CD4-positive, alpha-beta T cell treated with Interleukin-17A for 4 hours (primary cell): ENCODE data around the gene EWSR1.

Source experiments
- DNase-seq: peaks from one replicate; pipeline ENCODE4 v3.0.0-alpha.2; 2020; ENCODE audit warnings: mixed read lengths

EWSR1 gene

DNA sequence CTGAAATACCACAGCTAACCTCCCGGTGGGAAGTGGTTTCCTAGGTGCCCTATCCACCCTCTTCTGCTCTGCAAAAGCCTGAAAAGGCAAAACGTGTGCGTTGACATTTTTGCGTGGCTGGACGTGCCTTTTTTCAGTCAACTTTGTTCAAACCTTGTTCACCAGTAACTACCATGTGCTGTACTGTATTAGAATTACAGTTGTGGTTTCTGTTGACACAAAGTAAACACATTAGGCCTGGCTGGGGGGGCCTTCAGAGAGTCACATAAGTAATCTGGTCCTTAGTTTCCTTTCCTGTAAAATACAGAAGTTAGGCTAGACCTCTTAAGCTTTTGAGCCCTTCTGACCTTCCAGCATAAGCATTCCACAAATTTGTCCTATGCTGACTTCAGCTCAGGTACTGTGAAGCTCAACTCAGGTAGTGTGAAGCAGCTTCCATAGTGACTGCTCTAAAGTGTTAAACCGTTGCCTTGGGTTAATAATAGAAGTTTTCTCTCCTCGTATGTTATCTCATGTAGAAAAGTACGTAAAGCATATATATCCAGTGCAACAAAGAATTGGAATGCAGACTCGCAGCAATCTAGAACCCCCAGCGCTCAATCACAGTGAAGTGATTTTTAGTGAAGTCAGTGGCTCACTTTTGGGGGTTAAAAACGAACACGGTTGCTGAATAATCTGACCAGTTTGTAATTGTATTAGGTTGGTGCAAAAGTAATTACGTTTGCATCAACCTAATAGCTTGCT, 1.8 kb downstream of the EWSR1 start:
- no peak for DNase-seq

DNA sequence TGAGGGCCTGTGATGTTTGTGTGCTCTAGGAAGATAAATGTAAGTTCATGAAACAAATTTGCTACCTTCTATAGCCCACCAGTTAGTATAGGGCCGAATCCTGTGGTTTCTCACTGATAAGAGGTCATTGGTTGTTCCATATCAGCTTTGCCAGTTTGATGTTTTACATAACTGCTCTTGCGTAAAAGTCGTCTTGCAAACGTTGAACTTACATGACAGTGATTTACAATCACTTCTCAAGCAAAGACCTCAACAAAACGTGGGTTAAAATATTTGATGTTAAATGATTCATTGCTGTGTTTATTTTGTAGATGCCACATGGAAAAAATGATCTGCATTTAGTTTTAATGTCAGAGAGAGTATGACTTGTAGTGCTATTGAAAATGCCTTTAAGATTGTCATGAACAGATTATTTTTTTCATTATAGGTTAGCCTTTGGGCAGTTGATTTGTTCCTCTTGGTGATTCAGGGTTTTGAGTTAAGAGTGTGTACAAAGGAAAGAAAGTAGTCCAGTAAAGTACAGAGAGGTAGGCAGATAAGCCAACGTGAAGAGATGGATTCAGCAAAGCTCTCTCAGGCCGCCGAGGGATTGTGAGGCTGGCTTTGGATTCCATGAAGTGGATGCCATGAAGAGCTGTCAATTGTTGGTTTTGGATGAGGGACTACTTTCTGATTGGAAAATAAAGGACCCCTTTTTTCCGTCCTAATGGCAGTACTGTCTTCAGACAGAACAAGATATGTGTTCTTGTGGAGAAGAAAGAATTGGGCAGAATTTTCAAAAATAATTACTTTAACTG, 2.6 kb downstream of the EWSR1 start:
- no peak for DNase-seq

DNA sequence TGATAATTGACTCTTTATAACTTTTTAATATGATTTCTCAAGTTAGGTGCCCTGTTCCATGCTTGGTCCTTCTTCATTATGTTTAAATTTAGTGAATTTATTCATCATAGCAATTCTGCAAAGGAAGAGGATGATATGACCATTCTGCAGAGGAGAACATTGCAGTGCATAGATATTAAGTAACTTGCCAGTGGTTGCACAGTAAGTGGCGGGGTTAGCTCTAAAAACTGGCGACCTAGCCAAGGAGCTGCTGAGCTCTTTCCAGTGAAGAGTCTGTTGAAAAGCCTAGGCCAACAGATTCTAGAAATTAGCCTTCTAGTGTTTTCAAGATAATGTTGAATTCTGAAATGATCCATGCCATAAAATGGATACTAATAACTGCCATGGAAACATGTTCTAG, 4.6 kb downstream of the EWSR1 start:
- no peak for DNase-seq

DNA sequence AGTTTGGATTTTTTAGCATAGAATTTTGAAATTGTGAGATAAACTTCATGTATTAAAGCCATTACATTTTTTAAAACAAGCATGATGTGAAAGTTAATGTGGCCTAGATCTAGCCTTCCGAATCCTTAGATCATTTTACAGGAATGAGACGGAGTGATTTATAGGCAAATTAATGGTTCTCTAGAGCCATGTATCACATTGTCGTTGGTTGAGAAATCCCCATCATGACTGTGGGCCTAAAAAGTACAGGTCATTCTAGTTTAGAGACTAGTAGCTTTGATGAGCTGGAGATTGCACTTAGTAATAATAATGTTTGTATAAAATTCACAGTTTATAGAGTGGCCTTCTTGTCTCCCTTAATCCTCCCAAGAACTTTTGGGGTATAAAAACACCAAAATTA, 7.1 kb downstream of the EWSR1 start:
- DNase-seq = no peak

DNA sequence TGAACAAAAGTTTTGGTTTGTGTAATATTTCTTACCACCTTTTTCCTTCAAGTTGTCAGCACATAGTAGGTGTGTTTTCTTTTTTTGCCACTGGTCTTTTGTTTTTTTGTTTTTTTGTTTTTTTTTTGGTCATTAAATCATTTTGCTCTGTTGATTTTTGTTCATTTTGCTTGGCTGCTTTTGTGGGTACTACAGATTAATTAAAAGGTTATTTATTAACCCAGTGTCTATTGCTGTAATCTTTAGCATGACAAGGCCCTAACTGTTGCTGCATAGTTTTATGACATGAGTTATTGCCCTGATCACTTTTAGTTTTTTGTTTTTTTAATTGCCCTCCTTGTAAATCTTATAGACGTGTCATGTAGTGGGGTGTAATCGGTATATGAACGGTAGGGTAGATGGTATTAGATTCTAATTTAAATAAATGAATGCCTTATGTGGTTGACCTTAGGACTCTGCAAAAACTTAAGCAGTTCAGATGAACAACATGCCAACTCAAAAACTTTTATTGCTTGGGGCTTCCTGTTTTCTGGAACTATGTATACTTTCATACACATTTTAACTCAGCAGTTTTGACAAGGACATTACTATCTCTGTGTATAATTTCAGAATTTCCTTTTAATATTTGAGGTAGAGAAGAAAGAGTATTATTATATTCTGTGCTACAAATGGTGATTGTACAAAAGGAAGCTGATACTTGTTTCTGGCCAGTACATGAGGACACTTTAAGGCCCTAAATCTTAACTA, 7.9 kb downstream of the EWSR1 start:
- DNase-seq = no peak

DNA sequence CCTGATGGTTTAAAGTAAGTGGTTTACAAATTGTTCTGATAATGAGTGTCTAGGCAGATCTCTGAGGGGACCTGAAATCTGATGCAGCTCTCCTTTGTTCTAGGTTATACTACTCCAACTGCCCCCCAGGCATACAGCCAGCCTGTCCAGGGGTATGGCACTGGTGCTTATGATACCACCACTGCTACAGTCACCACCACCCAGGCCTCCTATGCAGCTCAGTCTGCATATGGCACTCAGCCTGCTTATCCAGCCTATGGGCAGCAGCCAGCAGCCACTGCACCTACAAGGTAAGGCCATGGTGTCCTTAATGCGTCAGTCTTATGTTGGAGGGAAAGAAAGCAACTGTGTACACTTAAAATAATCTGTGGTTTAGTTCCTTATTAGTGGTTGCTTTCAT, 9.9 kb downstream of the EWSR1 start:
- DNase-seq = no peak

DNA sequence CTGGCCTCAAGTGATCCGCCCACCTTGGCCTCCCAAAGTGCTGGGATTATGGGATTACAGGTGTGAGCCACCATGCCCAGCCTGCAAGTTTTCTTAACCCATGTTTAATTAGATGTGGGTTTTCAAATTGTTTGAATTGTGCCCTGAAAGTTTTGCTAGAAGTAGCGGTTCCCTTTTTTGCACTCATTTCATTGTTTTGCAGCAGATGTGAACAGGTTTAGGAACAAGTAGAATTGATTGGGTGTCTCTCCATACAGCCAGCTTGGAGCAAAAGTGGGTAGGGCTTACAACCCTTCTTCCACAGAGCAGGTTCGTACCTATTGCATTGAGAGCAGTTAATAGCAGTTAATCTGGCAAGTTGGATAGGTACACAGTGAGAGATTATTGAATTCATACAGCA, 16.1 kb downstream of the EWSR1 start:
- DNase-seq = no peak

DNA sequence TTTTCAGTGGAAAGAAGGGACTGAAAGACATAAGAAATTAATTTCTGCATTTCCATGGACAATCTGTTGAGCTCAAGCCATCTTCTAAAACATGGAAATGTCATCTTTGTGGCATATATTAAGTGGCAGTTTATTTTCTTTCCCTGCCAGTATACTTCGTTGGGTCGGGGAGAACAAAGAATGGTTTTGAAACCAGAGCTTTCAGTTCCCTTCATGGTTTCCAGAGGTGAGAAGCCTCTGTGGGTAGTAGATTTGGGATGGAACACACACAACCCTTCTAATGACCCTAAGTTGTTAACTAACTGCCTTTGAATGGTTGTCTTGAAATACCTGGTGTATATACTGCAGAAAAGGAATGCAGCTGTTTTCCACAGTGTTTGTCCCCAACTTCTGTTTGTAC, 20.8 kb downstream of the EWSR1 start:
- no peak for DNase-seq

DNA sequence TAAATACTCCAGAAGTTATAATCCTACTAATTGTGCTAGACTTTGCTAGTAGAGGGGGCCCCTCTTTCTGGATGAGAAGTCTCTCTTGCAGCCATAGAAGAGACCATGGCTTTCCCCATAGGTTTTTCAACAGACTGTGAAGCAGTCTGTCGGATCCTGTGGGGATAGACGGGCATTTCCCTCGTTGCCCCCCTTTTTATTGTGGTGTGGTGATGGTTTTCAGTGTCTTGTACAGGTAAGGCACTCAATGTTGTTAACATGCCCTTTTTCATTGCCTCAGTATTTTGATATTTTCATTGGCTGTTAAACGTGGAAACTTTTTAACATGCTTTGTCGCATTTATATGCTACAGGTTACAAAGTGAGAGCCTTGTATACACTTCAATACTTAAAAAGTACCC, 22.0 kb downstream of the EWSR1 start:
- no peak for DNase-seq

DNA sequence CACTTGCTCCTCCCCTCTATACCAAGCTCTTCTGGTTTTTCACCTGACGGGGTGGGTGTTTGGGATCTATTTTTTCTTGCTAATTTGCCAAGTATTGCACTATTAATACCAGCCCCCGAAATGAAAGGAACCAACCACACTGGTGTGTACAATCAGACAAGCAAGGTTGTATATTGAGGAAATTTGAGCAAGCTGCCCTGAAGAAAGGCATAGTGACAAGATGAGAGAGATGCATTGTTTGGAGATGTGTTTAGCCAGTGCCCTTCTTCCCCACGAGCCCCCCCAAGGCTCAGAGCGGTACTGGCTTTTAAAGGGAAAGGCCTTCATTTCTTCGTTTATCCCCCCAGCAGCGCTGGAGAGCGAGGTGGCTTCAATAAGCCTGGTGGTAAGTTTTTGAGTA, 23.1 kb downstream of the EWSR1 start:
- DNase-seq = no peak

DNA sequence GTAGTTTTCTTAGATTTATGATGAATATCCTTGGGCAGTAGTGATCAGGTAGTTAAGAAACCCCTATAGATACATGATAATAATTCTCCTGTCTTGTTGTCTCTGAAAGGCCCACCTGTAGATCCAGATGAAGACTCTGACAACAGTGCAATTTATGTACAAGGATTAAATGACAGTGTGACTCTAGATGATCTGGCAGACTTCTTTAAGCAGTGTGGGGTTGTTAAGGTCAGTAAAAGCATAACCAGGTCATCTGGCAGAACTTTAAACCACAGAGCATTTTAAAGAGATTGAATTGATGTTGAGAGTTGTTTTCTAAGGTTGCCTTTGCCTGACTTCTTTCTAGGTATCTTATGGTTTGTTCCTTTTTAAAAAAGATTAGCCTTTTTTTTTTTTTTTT, 24.3 kb downstream of the EWSR1 start:
- no peak for DNase-seq

DNA sequence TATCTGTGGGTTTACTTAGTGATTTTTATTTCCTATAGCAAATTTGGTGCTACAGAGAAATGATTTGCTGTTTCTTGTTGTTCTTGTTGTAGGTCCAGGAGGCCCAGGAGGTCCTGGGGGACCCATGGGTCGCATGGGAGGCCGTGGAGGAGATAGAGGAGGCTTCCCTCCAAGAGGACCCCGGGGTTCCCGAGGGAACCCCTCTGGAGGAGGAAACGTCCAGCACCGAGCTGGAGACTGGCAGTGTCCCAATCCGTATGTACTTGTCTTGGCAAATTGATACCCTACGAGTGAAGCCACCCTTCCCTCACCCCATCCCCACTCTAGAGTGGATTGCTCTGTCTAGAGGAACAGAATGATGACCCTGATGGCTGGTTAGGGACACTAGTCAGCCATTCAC, 30.6 kb downstream of the EWSR1 start:
- DNase-seq = no peak

DNA sequence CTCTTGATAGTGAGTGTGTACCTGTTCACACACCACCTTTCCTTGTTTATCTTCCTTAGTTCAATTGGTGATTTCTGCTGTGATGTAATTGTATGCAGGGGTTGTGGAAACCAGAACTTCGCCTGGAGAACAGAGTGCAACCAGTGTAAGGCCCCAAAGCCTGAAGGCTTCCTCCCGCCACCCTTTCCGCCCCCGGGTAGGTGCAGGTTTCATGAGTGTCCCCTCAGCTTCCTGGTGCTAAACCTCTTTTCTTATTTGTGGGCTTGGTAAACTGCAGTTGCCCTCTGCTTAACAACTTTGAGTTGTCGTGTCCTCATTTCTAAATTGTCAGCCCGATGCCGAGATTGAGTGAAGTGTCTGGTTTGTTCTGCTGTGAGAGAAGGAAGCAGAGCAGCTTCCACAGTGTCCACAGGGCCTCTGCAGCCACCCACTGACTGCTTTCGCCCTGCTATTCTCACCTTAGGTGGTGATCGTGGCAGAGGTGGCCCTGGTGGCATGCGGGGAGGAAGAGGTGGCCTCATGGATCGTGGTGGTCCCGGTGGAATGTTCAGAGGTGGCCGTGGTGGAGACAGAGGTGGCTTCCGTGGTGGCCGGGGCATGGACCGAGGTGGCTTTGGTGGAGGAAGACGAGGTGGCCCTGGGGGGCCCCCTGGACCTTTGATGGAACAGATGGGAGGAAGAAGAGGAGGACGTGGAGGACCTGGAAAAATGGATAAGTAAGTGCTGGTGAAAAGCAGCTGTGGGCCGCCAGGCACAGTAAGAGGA, 31.2 kb downstream of the EWSR1 start:
- DNase-seq = no peak

DNA sequence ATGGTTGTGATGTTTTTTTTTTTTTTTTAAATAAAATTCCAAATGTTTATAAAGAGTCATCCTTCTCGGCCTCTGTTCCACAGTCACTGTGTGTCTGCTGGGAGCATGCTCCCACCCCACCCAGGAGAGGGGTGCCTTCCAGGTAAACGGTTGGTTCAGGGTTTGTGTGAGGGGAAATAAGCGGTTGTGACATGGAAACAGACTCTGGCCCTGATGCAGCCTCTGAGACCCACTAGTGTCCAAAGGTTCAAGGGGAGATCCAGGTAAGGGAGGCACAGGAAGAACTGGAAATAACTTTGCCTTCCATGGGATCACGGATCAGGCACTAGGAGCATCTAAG, 32.4 kb downstream of the EWSR1 start:
- no peak for DNase-seq

DNA sequence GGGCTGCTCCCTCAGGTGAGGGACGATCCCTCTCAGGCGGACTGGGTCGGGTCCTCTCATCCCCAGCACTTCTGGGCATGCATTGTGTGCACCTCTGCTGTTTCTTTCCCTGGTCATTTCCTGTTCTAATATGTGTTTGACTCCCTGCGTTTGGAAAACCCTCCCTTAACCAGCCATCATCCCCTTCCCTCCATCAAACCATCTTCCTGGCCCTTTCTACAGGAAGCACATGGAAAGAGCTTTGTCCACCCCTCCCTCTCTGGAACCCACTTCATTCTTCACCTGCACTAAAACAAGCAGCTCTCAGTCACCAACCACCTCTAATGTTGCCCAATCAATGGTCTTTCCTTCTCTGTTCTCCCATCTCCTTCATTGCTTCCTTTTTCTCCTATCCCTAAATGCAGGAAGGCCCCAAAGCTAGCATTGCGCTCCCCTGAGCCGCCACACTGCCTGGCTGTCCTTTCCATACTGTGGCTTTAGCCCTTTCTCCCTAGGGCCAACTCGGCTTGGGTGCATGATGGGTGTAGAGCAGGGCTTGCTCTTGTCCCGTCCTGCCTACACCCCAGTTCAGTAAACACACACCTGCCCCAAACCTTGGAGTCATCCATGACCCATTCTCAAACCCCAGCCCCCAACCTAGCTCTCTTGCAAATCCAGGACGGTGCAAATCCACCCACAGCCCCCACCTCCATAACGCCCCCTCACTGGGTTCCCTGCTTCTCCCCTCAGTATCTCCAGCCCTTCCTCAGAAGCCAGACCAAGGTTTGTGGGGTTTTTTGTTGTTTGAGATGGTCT, 32.9 kb downstream of the EWSR1 start:
- no peak for DNase-seq

DNA sequence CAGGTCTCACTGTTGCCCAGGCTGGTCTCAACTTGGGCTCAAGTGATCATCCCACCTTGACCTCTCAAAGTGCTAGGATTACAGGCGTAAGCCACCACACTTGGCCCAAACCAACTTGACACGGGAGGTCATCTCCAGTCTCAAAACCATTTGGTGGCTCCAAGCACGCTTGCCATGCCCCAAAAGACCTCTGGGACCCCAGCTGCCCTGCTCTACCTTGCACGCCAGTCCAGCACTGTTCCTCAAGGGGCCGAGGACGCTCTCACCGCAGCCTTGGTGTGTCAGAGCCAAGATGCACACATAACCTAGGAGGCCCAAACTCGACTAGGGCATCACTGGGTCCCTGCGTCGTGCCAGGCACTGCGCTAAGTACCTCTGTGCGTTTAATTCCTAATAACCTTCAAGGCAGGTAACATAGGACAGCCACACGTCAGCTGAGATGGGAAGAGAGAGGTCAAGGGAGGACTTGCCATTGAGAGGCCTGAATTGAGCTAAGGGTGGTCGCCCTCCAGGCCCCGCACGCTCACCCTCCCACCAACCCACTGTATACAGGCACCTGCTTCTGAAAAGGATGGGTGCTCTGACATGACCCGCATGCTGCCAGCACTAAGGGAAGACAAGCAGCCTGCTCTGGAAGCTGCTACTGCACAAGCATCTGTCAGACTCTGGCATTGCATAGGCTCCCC, 33.8 kb downstream of the EWSR1 start:
- DNase-seq = no peak

DNA sequence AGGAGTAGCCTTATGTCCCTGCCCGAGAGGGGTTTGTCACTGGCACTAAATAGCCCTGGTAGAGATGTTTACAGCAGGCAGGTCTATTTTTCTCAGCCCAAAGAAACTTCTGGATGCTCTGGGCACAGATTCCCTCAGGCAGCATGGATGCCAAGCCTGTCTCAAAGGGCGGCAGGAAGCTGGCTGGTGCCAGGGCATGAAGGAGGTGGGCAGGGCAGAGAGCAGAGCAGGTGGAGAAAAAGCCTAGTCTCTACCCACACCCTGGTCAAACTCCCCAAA, 34.3 kb downstream of the EWSR1 start:
- DNase-seq = no peak

DNA sequence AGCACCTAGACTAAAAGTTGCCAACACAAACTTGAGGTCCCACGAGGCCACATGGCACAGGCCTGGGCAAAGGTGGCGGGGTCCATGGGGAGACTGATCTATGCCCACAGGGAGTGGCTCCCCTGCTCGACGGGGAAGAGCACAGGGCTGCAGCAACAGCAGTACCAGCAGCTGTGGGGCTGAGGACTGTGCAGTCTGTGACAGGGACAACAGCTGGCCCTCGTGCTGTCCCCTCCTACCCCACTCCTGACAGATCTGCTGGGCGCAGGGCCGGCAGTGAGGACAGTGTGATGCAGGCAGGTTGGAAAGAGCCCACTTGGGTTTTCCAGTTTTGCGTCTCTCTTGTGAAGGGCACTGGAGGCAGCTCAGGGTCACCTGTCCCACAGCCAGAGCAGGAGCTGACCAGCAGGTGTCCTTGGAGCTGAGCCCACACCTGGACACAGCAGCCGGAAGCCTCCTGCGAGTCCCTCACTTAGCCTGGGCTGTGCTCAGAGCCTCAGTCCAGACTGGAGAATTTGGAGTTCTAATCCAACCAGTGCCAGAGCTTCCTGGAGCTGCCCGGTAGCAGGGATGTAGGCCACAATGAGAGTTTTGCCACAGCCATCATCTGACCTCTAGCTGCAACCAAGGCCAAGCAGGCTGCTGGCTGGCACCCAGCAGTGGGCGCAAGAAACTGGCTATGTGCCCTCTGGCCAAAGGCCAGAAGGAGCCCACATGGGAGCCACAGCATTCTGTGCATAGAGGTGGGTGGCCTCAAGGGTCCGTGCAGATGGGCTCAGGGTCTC, 34.8 kb downstream of the EWSR1 start:
- DNase-seq = no peak

DNA sequence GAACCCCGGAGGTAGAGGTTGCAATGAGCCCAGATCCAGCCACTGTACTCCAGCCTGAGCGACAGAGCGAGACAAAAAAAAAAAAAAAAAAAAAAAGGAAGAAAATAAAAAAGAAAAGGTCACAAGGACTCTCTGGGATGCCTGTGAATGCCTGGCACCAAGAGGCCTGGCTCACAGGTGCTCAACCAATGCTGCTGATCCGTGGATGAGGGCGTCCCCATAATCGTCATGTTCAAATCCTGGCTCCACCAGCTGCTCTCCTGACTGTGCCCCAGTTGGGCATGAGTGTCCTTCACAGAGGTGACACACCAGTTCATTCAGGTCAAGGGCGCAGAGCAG, 37.7 kb downstream of the EWSR1 start:
- DNase-seq = no peak

DNA sequence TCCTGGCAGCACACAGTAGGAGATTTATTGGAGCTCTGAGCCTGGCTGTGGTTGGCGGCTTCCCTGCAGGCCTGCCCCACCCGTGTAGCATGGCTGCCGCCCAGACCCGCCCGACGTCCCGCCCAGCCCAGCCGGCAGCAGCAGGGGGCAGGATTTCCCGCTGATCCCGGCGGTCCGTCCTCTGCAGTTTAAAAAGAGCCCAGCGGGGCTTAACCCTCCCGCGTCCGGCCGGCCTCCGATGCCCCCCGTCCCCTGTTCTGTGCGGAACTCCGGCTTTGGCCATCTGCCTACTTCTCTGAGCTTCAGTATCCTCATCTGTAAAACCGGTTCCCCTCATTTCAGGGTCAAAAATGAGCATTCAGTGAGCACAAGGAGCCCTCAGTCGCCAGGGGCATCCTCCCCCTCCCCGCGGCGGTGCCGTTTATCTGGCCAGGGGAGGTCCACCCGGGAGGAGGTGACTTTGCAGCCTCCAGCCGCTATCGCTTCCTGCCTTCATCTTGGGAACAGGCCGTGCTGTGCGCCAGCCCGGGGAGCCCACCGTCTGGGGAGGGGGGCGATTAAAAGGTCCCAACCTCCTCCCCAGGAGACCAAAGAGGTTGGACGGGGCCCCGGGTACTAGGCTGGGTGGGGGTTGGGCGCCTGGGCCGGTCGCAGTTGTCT, 38.2 kb downstream of the EWSR1 start, which contains the start of gene GAS2L1:
Gene GAS2L1, plus strand, starts transcription at position 476 of the 660 bp plus-strand sequence. CDS start 1,456 bp downstream, outside the sequence.
- DNase-seq = peak; percentile 52
